Activated CD8-positive, alpha-beta T cell treated with anti-CD3 and anti-CD28 coated beads, Interleukin-2, amount 10 ng/mL, durations not matched to agents 7 days and 5 days (primary cell): Measurements from ENCODE around the gene CALD1. TPM values are rescaled to one million over a fixed set of nuclear protein-coding genes. Genes with fewer than 3 reads are reported as not detected.

Source experiments
- total RNA-seq, 2 experiments: library from RNA; stranded (reverse); gene quantifications; one replicate each; pipeline ENCODE4 v1.2.3, GENCODE V29; 2021

Gene CALD1
- total RNA-seq, 2 experiments from 2014 or later = 0.55 TPM; not detected in 1

Other genes starting within 250 kb of the CALD1 start
- gene AKR1B15, start 230.5 kb upstream of the CALD1 start, total RNA-seq = not detected
- 10 to 100 TPM; 11.9 to 12.2 TPM for gene BPGM, start 132.8 kb upstream of the CALD1 start, total RNA-seq
- gene AGBL3, start 206.9 kb downstream of the CALD1 start, total RNA-seq = 1 to 10 TPM; 2.2 to 3.6 TPM